ENCODE data around the gene NFKBIL1.
"Not testable (repeated sequence)": the region's sequence is repeated elsewhere in the genome, so short reads cannot be mapped to it uniquely, and the experiment has no call there.

NFKBIL1 gene

GRCh38 chr6:31587791-31588777, 40.7 kb downstream of the NFKBIL1 start:
- DNase-seq (ENCODE audit: low read depth): no peak
- no peak overlapping the region for H3K4me3 ChIP-seq (ENCODE audit: low read depth, low read length)
- no peak for TF ChIP-seq CTCF (IDR thresholded peaks at IDR 0.05; ENCODE audit: low read depth, low read length, missing control alignments)
- in situ Hi-C loops (cut with HindIII; ENCODE audit: low sequenced_read_pairs): no loop called here

GRCh38 chr6:31588871-31589650, 41.7 kb downstream of the NFKBIL1 start:
- in situ Hi-C loops (cut with HindIII; ENCODE audit: low sequenced_read_pairs): no loop called here
- H3K4me3 ChIP-seq (ENCODE audit: low read depth, low read length): no peak overlapping the region
- no peak for TF ChIP-seq CTCF (IDR thresholded peaks at IDR 0.05; ENCODE audit: low read depth, low read length, missing control alignments)
- DNase-seq (ENCODE audit: low read depth): no peak

GRCh38 chr6:31590691-31591090, 43.3 kb downstream of the NFKBIL1 start:
- in situ Hi-C loops (cut with HindIII; ENCODE audit: low sequenced_read_pairs); DNase-seq (ENCODE audit: low read depth); H3K4me3 ChIP-seq (ENCODE audit: low read depth, low read length): not testable (repeated sequence)

GRCh38 chr6:31592396-31592771, 45.0 kb downstream of the NFKBIL1 start:
- in situ Hi-C loops (cut with HindIII; ENCODE audit: low sequenced_read_pairs): no loop called here
- no peak overlapping the region for H3K4me3 ChIP-seq (ENCODE audit: low read depth, low read length)
- DNase-seq (ENCODE audit: low read depth): no peak
- no peak for TF ChIP-seq CTCF (IDR thresholded peaks at IDR 0.05; ENCODE audit: low read depth, low read length, missing control alignments)

GRCh38 chr6:31597006-31597405, 49.6 kb downstream of the NFKBIL1 start:
- DNase-seq (ENCODE audit: low read depth): no peak
- no peak overlapping the region for H3K4me3 ChIP-seq (ENCODE audit: low read depth, low read length)
- in situ Hi-C loops (cut with HindIII; ENCODE audit: low sequenced_read_pairs): no loop called here
- TF ChIP-seq CTCF (IDR thresholded peaks at IDR 0.05; ENCODE audit: low read depth, low read length, missing control alignments): peak; percentile 41

- TF ChIP-seq CTCF (IDR thresholded peaks at IDR 0.05; ENCODE audit: low read depth, low read length, missing control alignments): no peak
- no peak overlapping the region for H3K4me3 ChIP-seq (ENCODE audit: low read depth, low read length)
- no peak for DNase-seq (ENCODE audit: low read depth)
- in situ Hi-C loops (cut with HindIII; ENCODE audit: low sequenced_read_pairs): no loop called here
These were observed 59.9 kb downstream of the NFKBIL1 start for GRCh38 chr6:31607317-31607716.
